HepG2 (cell line): ENCODE measurements around the gene MDH2. TPM values are rescaled to one million over a fixed set of nuclear protein-coding genes. Genes with fewer than 3 reads are reported as not detected.
A peak's percentile ranks its signal among the peaks of the same experiment; 100 is the strongest.

Source experiments
- ARNT2 ChIP-seq: sonication (generic); formaldehyde crosslinking; IDR thresholded peaks from 2 replicates; pipeline ENCODE4 v1.8.0; 2022; ENCODE audit warnings: mild to moderate bottlenecking, low read depth, missing genetic modification reagents, moderate library complexity
- ETS1 ChIP-seq: sonication (generic); formaldehyde crosslinking; IDR thresholded peaks from 2 replicates; pipeline ENCODE4 v1.4.0; 2020; ENCODE audit warnings: missing genetic modification reagents
- HCFC1 ChIP-seq: fragments of 150-350 bp; IDR thresholded peaks from 2 replicates; pipeline ENCODE4 v1.6.1; 2014; ENCODE audit warnings: low read depth, low read length
- MBD4 ChIP-seq: IDR thresholded peaks from 2 replicates; pipeline ENCODE4 v1.6.1; 2012; ENCODE audit warnings: low read length, inconsistent platforms, borderline replicate concordance
- NFRKB ChIP-seq: fragments of 450-650 bp; IDR thresholded peaks from 2 replicates; pipeline ENCODE4 v1.6.1; 2017
- PCBP2 ChIP-seq: fragments of 200-400 bp; formaldehyde crosslinking; optimal IDR thresholded peaks from 2 replicates; pipeline ENCODE3; 2018; ENCODE audit warnings: low read length, low read depth; ENCODE audit not compliant: poor library complexity, severe bottlenecking
- RXRB ChIP-seq: IDR thresholded peaks from 2 replicates; pipeline ENCODE4 v1.6.1; 2016; ENCODE audit warnings: borderline replicate concordance, missing genetic modification reagents, missing compliant biosample characterization
- SNAPC5 ChIP-seq: sonication (generic); formaldehyde crosslinking; IDR thresholded peaks from 2 replicates; pipeline ENCODE4 v1.8.1; 2023; ENCODE audit warnings: mild to moderate bottlenecking, missing genetic modification reagents, borderline replicate concordance
- THAP7 ChIP-seq: sonication (generic); formaldehyde crosslinking; IDR thresholded peaks from 2 replicates; pipeline ENCODE4 v1.8.1; 2023; ENCODE audit warnings: mild to moderate bottlenecking, missing genetic modification reagents
- ZNF142 ChIP-seq: sonication (generic); formaldehyde crosslinking; IDR thresholded peaks from 2 replicates; pipeline ENCODE4 v1.4.0; 2020; ENCODE audit warnings: missing genetic modification reagents
- ZNF160 ChIP-seq: sonication (generic); formaldehyde crosslinking; IDR thresholded peaks from 2 replicates; pipeline ENCODE4 v1.8.0; 2022; ENCODE audit warnings: mild to moderate bottlenecking, inconsistent platforms, missing genetic modification reagents
- ZNF281 ChIP-seq: sonication (generic); formaldehyde crosslinking; IDR thresholded peaks from 2 replicates; pipeline ENCODE4 v1.4.0; 2020; ENCODE audit warnings: missing genetic modification reagents, borderline replicate concordance
- ZNF615 ChIP-seq: sonication (generic); formaldehyde crosslinking; IDR thresholded peaks from 2 replicates; pipeline ENCODE4 v1.5.0; 2020; ENCODE audit warnings: mild to moderate bottlenecking, missing genetic modification reagents, borderline replicate concordance
- polyA plus RNA-seq, 8 experiments: library from polyadenylated mRNA; depleted of rRNA in 3 of 8; stranded (reverse) in 7 of 8; unstranded in 1 of 8; fragments of >200 nt; fragmentation: Illumina TruSeq in 4 of 8; extraction: Trizol in 4 of 8; gene quantifications; 2 replicates each; pipeline versions ENCODE4 v1.2.1 to v1.2.3, GENCODE V29; 2011 to 2016; ENCODE audit warnings: low read depth in 4 of 8, missing spikeins in 1 of 8, mixed read lengths in 1 of 8; ENCODE audit not compliant: insufficient read depth in 1 of 8
- total RNA-seq, 5 experiments: library from RNA; depleted of rRNA; stranded (reverse); fragments of >200 nt; fragmentation: Illumina TruSeq; extraction: Trizol; gene quantifications; 2 replicates each; pipeline ENCODE4 v1.2.3, GENCODE V29; 2016; ENCODE audit warnings: low read depth in 1 of 5

Gene MDH2
- total and polyA plus RNA-seq, 2 of the 13 experiments (the other 11 are each of a cell fraction or from before 2014, with no cell fraction given) = 81.4 to 90.3 TPM

- TF ChIP-seq ZNF142 (CRISPR knock-in tag) (peak; percentile 47; the same call in 1 of the 2 replicates), THAP7 (CRISPR knock-in tag) (peak; percentile 93), ZNF281 (CRISPR knock-in tag) (peak; percentile 3; the same call in 1 of the 2 replicates), PCBP2 (no peak), HCFC1 (peak; percentile 68), NFRKB (no peak), ZNF160 (CRISPR knock-in tag) (peak; percentile 74; the same call in 1 of the 2 replicates), MBD4 (no peak), RXRB (CRISPR knock-in tag) (peak; percentile 75; the same call in 1 of the 2 replicates), ZNF615 (CRISPR knock-in tag) (0 out of 2 replicates have a peak, but pooled peaks have one; percentile 82), ARNT2 (CRISPR knock-in tag) (peak; percentile 99; the same call in 1 of the 2 replicates), ETS1 (CRISPR knock-in tag) (no peak), SNAPC5 (no peak)
These were observed at the start of gene MDH2, which contains the start of gene STYXL1 (continued) for GRCh38 chr7:76047811-76048667.
